HL-60 (cell line): ENCODE data around the gene NUDT15.

Experiments
- DNase-seq, 2 experiments: peaks; one replicate each; pipeline ENCODE4 v3.0.0-alpha.2; 2010 to 2020; ENCODE audit warnings: low read depth in 1 of 2, low spot score in 1 of 2
- H3K27ac ChIP-seq: fragments of 250-450 bp; sonication (Bioruptor Pico); replicated peaks from 2 replicates; pipeline ENCODE4 v1.5.1; 2020; ENCODE audit warnings: mild to moderate bottlenecking, moderate library complexity
- H3K27me3 ChIP-seq: fragments of 250-450 bp; sonication (Bioruptor Pico); 2 replicates; pipeline ENCODE4 v1.5.1; 2021; ENCODE audit warnings: mild to moderate bottlenecking, moderate library complexity; ENCODE audit not compliant: insufficient read depth, poor library complexity, severe bottlenecking
- H3K4me3 ChIP-seq: replicated peaks from 2 replicates; pipeline ENCODE4 v1.5.1; 2011; ENCODE audit warnings: mild to moderate bottlenecking, control low read depth, low read length; ENCODE audit not compliant: insufficient read depth
- CTCF ChIP-seq: IDR thresholded peaks from one replicate; pipeline ENCODE4 v1.5.1; 2011; ENCODE audit warnings: low read length, control low read depth, inconsistent platforms; ENCODE audit not compliant: insufficient read depth
- GABPA ChIP-seq: IDR thresholded peaks from 2 replicates; pipeline ENCODE4 v1.6.1; 2012; ENCODE audit warnings: low read depth
- POLR2AphosphoS5 ChIP-seq: IDR thresholded peaks from 2 replicates; pipeline ENCODE4 v1.6.1; 2012; ENCODE audit warnings: low read depth
- SPI1 ChIP-seq: IDR thresholded peaks from 2 replicates; pipeline ENCODE4 v1.6.1; 2012; ENCODE audit warnings: low read depth, mild to moderate bottlenecking, borderline replicate concordance
- long read RNA-seq: library from polyadenylated mRNA; unstranded; transcript quantifications from one replicate; pipeline ENCODE4 v2.0.0, GENCODE V29; 2020
- TF ChIP-seq, protein P1 (sequence below): IDR thresholded peaks from 2 replicates; pipeline ENCODE4 v1.6.1; 2012; ENCODE audit warnings: low read depth; ENCODE audit not compliant: insufficient replicate concordance

NUDT15 gene
- long read RNA-seq, transcript NUDT15-201 (3 exons, 2,098 nt) = major isoform, 44 of 47 reads
- long read RNA-seq, partial matches to known transcripts = 3 of 47 reads
- long read RNA-seq, other reads (novel, unspliced or antisense) = 0 of 47 reads

DNA sequence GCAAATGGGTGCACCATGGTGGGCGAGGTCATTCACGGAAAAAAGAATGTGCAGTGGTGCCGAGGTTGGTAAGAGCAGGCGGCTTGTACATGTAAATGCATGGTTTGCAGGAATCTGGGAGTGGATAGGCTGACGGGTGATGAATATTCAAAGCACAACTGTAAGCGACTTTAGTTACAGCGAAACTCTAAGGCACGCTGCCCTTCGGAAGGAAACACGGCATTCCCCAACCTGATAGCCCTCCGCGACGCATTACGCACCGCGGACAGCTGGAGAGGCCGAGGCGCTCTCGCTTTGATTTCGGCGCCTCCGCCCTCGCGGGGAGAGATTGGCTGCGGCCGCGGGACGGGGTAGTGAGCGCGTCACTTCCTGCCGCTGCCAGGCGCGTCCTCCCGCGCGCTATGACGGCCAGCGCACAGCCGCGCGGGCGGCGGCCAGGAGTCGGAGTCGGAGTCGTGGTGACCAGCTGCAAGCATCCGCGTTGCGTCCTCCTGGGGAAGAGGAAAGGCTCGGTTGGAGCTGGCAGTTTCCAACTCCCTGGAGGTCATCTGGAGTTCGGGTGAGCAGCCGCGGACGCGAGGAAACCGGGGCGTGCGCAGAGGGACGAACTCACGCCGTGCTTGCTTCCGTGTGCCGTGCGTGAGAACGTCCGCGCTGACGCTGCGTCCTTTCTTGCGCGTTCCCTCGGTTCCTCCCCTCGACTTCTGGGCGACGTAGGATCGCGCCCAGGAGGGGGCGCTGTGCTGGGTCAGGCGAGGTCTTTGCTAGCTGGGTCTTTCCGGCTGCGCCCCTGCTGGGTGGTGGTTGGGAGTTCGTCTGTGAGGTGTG lies at the start of gene NUDT15:
Gene NUDT15, plus strand, starts transcription at position 381 of the 828 bp plus-strand sequence. Its CDS starts 21 bp downstream, at position 402.
- DNase-seq = peak; percentile 95 to 97
- Histone ChIP-seq H3K4me3 (peak within 1 kb of the TSS; percentile 86), H3K27me3 (no peaks in the 10 kb centered on the region), H3K27ac (peak within 1 kb of the TSS; percentile 99)
- TF ChIP-seq CTCF (peak; percentile 99), SPI1 (peak; percentile 19; the same call in 1 of the 2 replicates), GABPA (peak; percentile 66), POLR2AphosphoS5 (peak; percentile 99)
- TF ChIP-seq, protein P1, sequence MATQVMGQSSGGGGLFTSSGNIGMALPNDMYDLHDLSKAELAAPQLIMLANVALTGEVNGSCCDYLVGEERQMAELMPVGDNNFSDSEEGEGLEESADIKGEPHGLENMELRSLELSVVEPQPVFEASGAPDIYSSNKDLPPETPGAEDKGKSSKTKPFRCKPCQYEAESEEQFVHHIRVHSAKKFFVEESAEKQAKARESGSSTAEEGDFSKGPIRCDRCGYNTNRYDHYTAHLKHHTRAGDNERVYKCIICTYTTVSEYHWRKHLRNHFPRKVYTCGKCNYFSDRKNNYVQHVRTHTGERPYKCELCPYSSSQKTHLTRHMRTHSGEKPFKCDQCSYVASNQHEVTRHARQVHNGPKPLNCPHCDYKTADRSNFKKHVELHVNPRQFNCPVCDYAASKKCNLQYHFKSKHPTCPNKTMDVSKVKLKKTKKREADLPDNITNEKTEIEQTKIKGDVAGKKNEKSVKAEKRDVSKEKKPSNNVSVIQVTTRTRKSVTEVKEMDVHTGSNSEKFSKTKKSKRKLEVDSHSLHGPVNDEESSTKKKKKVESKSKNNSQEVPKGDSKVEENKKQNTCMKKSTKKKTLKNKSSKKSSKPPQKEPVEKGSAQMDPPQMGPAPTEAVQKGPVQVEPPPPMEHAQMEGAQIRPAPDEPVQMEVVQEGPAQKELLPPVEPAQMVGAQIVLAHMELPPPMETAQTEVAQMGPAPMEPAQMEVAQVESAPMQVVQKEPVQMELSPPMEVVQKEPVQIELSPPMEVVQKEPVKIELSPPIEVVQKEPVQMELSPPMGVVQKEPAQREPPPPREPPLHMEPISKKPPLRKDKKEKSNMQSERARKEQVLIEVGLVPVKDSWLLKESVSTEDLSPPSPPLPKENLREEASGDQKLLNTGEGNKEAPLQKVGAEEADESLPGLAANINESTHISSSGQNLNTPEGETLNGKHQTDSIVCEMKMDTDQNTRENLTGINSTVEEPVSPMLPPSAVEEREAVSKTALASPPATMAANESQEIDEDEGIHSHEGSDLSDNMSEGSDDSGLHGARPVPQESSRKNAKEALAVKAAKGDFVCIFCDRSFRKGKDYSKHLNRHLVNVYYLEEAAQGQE = peak; percentile 67

DNA sequence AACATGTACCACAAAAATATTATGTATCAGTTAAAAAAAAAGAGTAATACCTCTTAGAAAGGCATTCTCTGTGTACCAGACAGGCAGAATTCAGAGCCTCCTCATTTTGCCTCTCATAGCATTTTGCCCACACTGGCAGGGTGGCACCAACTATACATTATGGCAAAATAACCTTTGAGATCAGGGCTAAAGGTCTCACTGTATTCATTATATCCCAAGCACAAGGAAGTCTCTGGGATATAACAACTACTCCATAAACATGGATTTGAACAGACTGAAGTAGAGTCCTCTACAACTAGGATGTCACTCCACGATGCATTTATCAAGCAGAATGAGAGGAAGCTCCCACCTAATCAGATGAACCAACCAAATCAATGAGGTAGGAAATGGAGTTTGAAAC lies 47.1 kb upstream of the NUDT15 start:
- Histone ChIP-seq H3K27me3 (no peaks in the 10 kb centered on the region), H3K4me3 (no peak overlapping the region), H3K27ac (no peak overlapping the region)
- no peak for DNase-seq
- TF ChIP-seq, protein P1 = no peak
- TF ChIP-seq SPI1 = no peak
- TF ChIP-seq GABPA = no peak
- no peak for TF ChIP-seq POLR2AphosphoS5
- TF ChIP-seq CTCF = no peak

- TF ChIP-seq POLR2AphosphoS5 (no peak), CTCF (no peak), SPI1 (no peak), GABPA (no peak)
- TF ChIP-seq, protein P1 = no peak
- Histone ChIP-seq H3K27me3 (no peaks in the 10 kb centered on the region), H3K4me3 (no peak overlapping the region), H3K27ac (no peak overlapping the region)
- DNase-seq = no peak
These were observed 46.5 kb upstream of the NUDT15 start for GRCh38 chr13:47990920-47991466.
